ENCODE results near the gene HDAC4.

Gene HDAC4

DNA sequence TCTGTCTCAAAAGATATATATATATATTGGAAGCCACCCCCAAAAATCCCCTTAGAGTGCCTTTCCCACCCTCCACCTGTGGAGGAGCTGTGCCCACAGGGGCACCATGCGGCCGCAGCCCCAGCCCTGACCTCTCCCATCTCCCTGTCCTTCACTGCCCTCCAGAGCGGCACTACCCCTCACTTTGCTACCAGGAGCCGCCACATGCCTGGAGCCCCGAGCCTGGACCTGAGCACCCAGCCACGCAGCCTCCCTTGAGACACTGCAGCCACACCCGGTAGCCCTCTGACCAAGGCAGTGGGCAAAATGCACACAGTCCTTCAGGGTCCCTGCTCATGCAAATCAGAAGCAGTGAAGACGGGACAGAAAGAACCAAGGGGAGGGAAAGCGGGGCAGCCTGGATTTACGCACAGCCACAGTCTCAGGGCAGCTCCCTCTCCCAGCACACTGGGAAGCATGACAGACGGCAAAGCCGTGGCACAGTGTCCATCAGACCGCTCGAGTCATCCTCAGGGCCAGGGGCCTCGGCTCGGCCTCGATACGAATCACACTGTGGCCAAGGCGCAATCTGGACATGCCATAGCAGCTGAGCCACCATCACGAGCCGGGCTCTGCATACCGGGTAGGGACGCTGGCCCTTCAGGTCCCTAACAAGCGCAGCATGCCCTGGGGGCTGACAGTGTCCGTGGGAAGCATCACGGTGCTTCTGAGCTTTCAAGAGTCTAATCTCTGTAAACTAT is 10.1 kb downstream of the HDAC4 start:
- Histone ChIP-seq H3K4me3 (replicated peaks; ENCODE audit: insufficient read depth, low read length) (no peak overlapping the region), H3K27ac (replicated peaks) (no peak overlapping the region), H3K27me3 (ENCODE audit: insufficient read depth, poor library complexity, severe bottlenecking) (no peaks in the 10 kb centered on the region)
- no peak for DNase-seq (ENCODE audit: low read depth in 1 of 2, low spot score in 1 of 2)
- TF ChIP-seq, protein P1, sequence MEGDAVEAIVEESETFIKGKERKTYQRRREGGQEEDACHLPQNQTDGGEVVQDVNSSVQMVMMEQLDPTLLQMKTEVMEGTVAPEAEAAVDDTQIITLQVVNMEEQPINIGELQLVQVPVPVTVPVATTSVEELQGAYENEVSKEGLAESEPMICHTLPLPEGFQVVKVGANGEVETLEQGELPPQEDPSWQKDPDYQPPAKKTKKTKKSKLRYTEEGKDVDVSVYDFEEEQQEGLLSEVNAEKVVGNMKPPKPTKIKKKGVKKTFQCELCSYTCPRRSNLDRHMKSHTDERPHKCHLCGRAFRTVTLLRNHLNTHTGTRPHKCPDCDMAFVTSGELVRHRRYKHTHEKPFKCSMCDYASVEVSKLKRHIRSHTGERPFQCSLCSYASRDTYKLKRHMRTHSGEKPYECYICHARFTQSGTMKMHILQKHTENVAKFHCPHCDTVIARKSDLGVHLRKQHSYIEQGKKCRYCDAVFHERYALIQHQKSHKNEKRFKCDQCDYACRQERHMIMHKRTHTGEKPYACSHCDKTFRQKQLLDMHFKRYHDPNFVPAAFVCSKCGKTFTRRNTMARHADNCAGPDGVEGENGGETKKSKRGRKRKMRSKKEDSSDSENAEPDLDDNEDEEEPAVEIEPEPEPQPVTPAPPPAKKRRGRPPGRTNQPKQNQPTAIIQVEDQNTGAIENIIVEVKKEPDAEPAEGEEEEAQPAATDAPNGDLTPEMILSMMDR (IDR thresholded peaks at IDR 0.05; ENCODE audit: insufficient read depth, low read length), result no peak
- TF ChIP-seq, protein P2, sequence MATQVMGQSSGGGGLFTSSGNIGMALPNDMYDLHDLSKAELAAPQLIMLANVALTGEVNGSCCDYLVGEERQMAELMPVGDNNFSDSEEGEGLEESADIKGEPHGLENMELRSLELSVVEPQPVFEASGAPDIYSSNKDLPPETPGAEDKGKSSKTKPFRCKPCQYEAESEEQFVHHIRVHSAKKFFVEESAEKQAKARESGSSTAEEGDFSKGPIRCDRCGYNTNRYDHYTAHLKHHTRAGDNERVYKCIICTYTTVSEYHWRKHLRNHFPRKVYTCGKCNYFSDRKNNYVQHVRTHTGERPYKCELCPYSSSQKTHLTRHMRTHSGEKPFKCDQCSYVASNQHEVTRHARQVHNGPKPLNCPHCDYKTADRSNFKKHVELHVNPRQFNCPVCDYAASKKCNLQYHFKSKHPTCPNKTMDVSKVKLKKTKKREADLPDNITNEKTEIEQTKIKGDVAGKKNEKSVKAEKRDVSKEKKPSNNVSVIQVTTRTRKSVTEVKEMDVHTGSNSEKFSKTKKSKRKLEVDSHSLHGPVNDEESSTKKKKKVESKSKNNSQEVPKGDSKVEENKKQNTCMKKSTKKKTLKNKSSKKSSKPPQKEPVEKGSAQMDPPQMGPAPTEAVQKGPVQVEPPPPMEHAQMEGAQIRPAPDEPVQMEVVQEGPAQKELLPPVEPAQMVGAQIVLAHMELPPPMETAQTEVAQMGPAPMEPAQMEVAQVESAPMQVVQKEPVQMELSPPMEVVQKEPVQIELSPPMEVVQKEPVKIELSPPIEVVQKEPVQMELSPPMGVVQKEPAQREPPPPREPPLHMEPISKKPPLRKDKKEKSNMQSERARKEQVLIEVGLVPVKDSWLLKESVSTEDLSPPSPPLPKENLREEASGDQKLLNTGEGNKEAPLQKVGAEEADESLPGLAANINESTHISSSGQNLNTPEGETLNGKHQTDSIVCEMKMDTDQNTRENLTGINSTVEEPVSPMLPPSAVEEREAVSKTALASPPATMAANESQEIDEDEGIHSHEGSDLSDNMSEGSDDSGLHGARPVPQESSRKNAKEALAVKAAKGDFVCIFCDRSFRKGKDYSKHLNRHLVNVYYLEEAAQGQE (IDR thresholded peaks at IDR 0.05; ENCODE audit: insufficient replicate concordance, low read depth), result no peak
- TF ChIP-seq SPI1 (IDR thresholded peaks at IDR 0.05; ENCODE audit: borderline replicate concordance, low read depth) (no peak), POLR2AphosphoS5 (IDR thresholded peaks at IDR 0.05; ENCODE audit: low read depth) (no peak), GABPA (IDR thresholded peaks at IDR 0.05; ENCODE audit: low read depth) (no peak)

DNA sequence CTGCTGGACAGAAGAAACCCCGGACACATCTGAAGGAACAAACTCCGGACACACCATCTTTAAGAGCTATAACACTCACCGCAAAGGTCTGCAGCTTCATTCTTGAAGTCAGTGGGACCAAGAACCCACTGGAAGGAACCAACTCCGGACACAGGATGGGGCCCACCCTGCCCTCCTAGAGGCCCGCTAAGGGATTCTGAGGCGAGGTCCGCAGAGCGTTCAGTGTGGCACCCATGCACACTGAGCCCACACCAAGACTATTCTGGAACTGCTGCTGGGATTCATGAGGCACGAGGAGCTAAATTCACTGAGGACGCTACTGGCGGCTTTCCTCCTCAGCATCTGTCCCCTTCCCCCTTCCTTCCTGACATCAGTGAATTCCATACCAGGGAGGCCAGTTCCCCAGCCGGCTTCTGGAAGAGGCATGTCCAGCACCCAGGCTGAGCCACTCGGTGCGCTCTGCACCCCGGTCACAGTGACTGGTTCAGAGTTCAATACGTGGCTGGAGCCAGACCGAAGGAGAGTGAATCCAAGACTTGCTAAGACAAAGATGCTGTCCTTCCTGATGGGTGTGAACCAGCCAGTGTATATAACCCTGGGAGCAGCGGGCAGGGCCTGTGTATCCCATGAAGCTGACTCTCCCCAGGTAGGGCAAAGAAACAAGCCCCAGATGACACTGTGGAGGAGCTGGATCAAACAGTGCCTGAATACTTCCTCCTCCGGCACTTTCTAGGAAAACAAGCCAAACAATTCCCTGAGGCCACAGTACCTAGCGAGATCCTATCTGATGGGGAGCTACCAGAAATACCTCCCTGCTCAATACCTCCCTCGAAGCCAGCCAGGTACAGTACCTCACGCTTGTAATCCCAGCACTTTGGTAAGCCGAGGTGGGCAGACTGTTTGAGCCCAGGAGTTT is 11.1 kb downstream of the HDAC4 start:
- TF ChIP-seq, protein P1 (IDR thresholded peaks at IDR 0.05; ENCODE audit: insufficient read depth, low read length), result no peak
- TF ChIP-seq, protein P2 (IDR thresholded peaks at IDR 0.05; ENCODE audit: insufficient replicate concordance, low read depth), result no peak
- TF ChIP-seq POLR2AphosphoS5 (IDR thresholded peaks at IDR 0.05; ENCODE audit: low read depth) (no peak), SPI1 (IDR thresholded peaks at IDR 0.05; ENCODE audit: borderline replicate concordance, low read depth) (no peak), GABPA (IDR thresholded peaks at IDR 0.05; ENCODE audit: low read depth) (no peak)
- Histone ChIP-seq H3K27ac (replicated peaks) (no peak overlapping the region), H3K27me3 (ENCODE audit: insufficient read depth, poor library complexity, severe bottlenecking) (no peaks in the 10 kb centered on the region), H3K4me3 (replicated peaks; ENCODE audit: insufficient read depth, low read length) (no peak overlapping the region)
- DNase-seq (ENCODE audit: low read depth in 1 of 2, low spot score in 1 of 2), result no peak

DNA sequence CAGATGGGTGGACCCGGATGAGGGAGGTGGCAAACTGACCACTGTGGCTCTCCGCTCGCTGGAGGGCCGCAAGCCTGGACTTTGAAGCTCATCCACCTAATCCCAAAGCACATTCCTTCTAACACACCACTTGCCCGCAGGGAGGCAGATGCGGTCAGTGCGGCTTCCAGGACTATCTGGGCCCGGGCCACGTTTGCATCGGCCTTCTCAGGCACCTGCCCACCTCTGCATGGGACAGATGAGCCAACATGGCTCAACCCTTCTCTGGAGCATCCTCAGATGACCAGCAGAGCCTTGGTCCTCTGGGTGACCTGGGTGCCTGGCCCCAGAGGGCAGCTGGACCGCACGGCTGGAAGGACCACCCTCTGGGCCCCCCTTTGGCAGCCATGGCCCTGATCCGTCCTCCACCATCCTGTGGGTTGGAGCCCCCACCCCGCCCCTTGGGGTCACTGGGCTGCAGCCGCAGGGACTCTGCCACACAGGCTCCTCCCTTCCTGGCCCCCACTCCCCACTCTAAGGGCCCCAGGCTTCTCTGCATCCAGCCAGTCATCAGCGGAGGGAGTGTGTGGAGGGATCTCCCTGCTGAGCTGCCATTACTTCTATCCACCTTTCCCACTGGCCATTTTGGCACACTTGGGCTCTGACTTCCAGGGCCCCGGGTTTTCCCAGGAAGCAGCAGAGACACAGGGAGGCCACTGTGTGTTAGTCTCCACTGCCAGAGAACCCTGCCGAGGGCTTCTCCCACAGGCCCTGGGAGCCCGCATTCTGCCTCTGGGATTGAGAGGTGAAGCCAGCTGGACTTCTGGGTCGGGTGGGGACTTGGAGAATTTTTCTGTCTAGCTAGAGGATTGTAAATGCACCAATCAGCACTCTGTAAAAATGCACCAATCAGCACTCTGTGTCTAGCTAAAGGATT is 12.3 kb downstream of the HDAC4 start:
- TF ChIP-seq, protein P1 (IDR thresholded peaks at IDR 0.05; ENCODE audit: insufficient read depth, low read length), result no peak
- no peak for TF ChIP-seq SPI1 (IDR thresholded peaks at IDR 0.05; ENCODE audit: borderline replicate concordance, low read depth)
- TF ChIP-seq, protein P2 (IDR thresholded peaks at IDR 0.05; ENCODE audit: insufficient replicate concordance, low read depth), result no peak
- TF ChIP-seq POLR2AphosphoS5 (IDR thresholded peaks at IDR 0.05; ENCODE audit: low read depth), result no peak

More for the DNA sequence above, 12.3 kb downstream of the HDAC4 start:
- no peak overlapping the region for H3K4me3 ChIP-seq (replicated peaks; ENCODE audit: insufficient read depth, low read length)
- DNase-seq (ENCODE audit: low read depth in 1 of 2, low spot score in 1 of 2), result no peak
- H3K27me3 ChIP-seq (ENCODE audit: insufficient read depth, poor library complexity, severe bottlenecking), result no peaks in the 10 kb centered on the region
- H3K27ac ChIP-seq (replicated peaks), result no peak overlapping the region

Measured in HL-60 (cell line).